IPS DF 6.9 (cell line): ENCODE results near the gene MBOAT2.

Source experiments
- DNase-seq: peaks from one replicate; pipeline ENCODE4 v3.0.0-alpha.2; 2013; ENCODE audit warnings: low read depth, low spot score
- H3K27ac ChIP-seq: one replicate; pipeline ENCODE4 v1.5.1; 2013; ENCODE audit warnings: low read length, control low read depth
- H3K27me3 ChIP-seq: 2 replicates; pipeline ENCODE4 v1.6.1; 2013; ENCODE audit warnings: mild to moderate bottlenecking, low read length; ENCODE audit not compliant: control insufficient read depth, insufficient read depth
- H3K36me3 ChIP-seq: 2 replicates; pipeline ENCODE4 v1.6.1; 2013; ENCODE audit warnings: low read length; ENCODE audit not compliant: control insufficient read depth, insufficient read depth
- H3K4me1 ChIP-seq: 2 replicates; pipeline ENCODE4 v1.6.1; 2013; ENCODE audit warnings: low read length; ENCODE audit not compliant: control insufficient read depth, insufficient read depth
- H3K4me3 ChIP-seq: 2 replicates; pipeline ENCODE4 v1.5.1; 2013; ENCODE audit warnings: mild to moderate bottlenecking, low read length
- H3K9me3 ChIP-seq: 2 replicates; pipeline ENCODE4 v1.6.1; 2013; ENCODE audit warnings: low read length, inconsistent platforms; ENCODE audit not compliant: control insufficient read depth, insufficient read depth
- WGBS: extraction: QIAGEN DNeasy Blood & Tissue Kit; methylation state at CpG from one replicate; pipeline ENCODE4 v1.1.7; 2013; ENCODE audit warnings: mixed read lengths, missing lambda C conversion rate; ENCODE audit not compliant: insufficient read length, insufficient coverage; 5-methylcytosine and 5-hydroxymethylcytosine counted together

MBOAT2 gene

DNA sequence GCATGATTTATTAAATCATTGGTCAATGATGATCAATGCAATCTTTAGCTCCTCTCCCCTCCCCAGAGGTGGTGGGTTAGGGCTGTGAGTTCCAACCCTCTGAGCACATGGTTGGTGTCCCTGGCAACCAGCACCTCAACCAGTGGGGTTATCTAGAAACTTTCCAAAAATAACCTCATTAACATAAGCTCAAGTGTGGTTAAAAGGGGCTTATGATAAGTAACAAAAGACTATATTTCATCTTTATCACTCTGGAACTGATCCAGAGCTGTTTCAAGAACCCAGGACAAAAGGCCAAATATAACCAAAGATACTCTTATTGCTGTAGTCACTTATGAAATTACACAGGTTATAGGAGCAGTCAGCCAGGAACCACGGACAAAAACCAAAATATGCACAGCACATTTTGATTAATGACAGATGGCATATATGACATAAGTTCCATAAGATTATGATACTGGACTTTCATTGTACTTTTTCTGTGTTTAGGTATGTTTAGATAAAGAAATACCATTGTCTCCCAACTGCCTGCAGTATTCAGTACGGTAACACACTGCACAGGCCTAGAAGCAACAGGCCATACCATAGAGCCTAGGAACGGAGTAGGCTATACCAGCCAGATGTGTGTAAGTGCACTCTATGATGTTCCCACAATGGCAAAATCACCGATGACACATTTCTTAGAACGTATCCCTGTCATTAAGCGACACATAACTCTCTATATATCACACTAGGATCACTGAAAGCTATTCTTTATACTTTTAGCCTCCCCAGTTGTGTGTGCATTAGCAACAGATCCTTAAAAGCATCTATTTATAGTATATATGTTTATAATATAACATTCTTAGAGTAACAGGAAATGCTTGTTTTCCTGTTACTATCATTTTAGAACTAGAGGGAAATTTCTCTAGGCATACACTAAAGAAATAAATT lies 197.9 kb downstream of the MBOAT2 start:
- no peak for DNase-seq
- no peaks in the 10 kb centered on the region for H3K36me3 ChIP-seq
- no peaks in the 10 kb centered on the region for H3K9me3 ChIP-seq
- WGBS, result no CpG with 5 or more reads among the region's 6 CpGs
- H3K27ac ChIP-seq, result no peak overlapping the region
- no peak overlapping the region for H3K4me3 ChIP-seq
- no peaks in the 10 kb centered on the region for H3K4me1 ChIP-seq
- H3K27me3 ChIP-seq, result no peaks in the 10 kb centered on the region

DNA sequence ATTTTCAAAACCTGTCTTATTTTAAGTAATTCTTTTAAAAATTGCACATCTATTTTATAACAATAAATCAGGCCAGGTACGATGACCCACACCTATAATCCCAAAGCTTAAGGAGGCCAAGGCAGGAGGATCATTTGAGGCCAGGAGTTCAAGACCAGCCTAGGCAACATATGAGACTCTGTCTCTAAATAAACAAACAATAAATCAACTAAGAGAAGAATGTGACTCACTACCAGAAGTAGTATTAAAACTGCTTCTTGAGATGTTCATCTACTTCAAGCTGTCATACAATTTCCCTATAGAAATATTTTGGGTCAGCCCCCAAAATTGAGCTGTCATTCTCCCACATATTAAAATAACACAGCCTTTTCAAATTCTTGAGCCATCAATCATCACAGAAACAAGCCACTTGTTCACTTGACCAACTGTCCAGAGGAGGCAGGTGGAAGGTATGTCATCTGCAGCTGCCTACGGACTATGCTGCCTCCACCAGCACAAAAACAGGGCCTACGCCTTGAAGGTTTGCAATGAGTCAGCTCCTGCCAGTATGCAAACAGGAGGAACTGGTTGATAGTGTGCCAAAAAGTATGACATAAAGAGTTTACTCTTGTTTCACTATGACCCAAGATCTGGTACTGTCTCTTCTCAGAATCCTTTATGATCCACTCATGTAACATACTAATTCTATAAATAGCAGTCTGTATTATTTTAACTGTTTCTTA lies 199.7 kb downstream of the MBOAT2 start:
- no CpG with 5 or more reads among the region's 3 CpGs for WGBS
- no peak overlapping the region for H3K27ac ChIP-seq
- no peak overlapping the region for H3K4me3 ChIP-seq
- H3K36me3 ChIP-seq, result no peaks in the 10 kb centered on the region
- no peaks in the 10 kb centered on the region for H3K27me3 ChIP-seq
- H3K4me1 ChIP-seq, result no peaks in the 10 kb centered on the region
- no peak for DNase-seq
- H3K9me3 ChIP-seq, result no peaks in the 10 kb centered on the region

- Histone ChIP-seq H3K9me3 (no peaks in the 10 kb centered on the region), H3K4me1 (no peaks in the 10 kb centered on the region), H3K27ac (no peak overlapping the region), H3K36me3 (no peaks in the 10 kb centered on the region), H3K4me3 (no peak overlapping the region), H3K27me3 (no peaks in the 10 kb centered on the region)
- DNase-seq, result no peak
- WGBS, result no CpG with 5 or more reads among the region's 3 CpGs
Measured at GRCh38 chr2:8802741-8803140, 200.7 kb downstream of the MBOAT2 start.
